ENCODE data around the gene POLR2J3. TPM values are rescaled to one million over a fixed set of nuclear protein-coding genes. Genes with fewer than 3 reads are reported as not detected.
"Not testable (repeated sequence)": the region's sequence is repeated elsewhere in the genome, so short reads cannot be mapped to it uniquely, and the experiment has no call there.

Gene POLR2J3
- total and polyA plus RNA-seq, 2 donors: 26.3 to 75.2 TPM

- DNase-seq (ENCODE audit: low read depth in 6 of 9, low spot score in 9 of 9); H3K27ac ChIP-seq (ENCODE audit: low read depth in 1 of 2, low read length in 1 of 2); H3K36me3 ChIP-seq (ENCODE audit: control insufficient read depth in 2 of 2, insufficient read depth in 2 of 2, low read length in 1 of 2); H3K27me3 ChIP-seq (ENCODE audit: control insufficient read depth in 2 of 2, insufficient read depth in 1 of 2, low read length in 1 of 2); H3K4me3 ChIP-seq (ENCODE audit: low read length in 2 of 2); H3K9me3 ChIP-seq (ENCODE audit: control insufficient read depth in 2 of 2, insufficient read depth in 1 of 2, low read length in 1 of 2); H3K4me1 ChIP-seq (ENCODE audit: control insufficient read depth in 2 of 2, insufficient read depth in 2 of 2, low read length in 2 of 2): not testable (repeated sequence)
- no CpG with 5 or more reads among the region's 68 CpGs for WGBS
Measured at GRCh38 chr7:102593637-102594334, 21.4 kb upstream of the POLR2J3 start.

- H3K27me3 ChIP-seq (ENCODE audit: control insufficient read depth in 2 of 2, insufficient read depth in 1 of 2, low read length in 1 of 2); H3K4me3 ChIP-seq (ENCODE audit: low read length in 2 of 2); DNase-seq (ENCODE audit: low read depth in 6 of 9, low spot score in 9 of 9); H3K9me3 ChIP-seq (ENCODE audit: control insufficient read depth in 2 of 2, insufficient read depth in 1 of 2, low read length in 1 of 2); H3K27ac ChIP-seq (ENCODE audit: low read depth in 1 of 2, low read length in 1 of 2); H3K36me3 ChIP-seq (ENCODE audit: control insufficient read depth in 2 of 2, insufficient read depth in 2 of 2, low read length in 1 of 2); H3K4me1 ChIP-seq (ENCODE audit: control insufficient read depth in 2 of 2, insufficient read depth in 2 of 2, low read length in 2 of 2): not testable (repeated sequence)
- WGBS: 37% methylated on average over 6 of the region's 26 CpGs
Measured at GRCh38 chr7:102592477-102593019, 20.2 kb upstream of the POLR2J3 start.

- not testable (repeated sequence) for H3K4me3 ChIP-seq (ENCODE audit: low read length in 2 of 2); DNase-seq (ENCODE audit: low read depth in 6 of 9, low spot score in 9 of 9); H3K27me3 ChIP-seq (ENCODE audit: control insufficient read depth in 2 of 2, insufficient read depth in 1 of 2, low read length in 1 of 2); H3K36me3 ChIP-seq (ENCODE audit: control insufficient read depth in 2 of 2, insufficient read depth in 2 of 2, low read length in 1 of 2); H3K9me3 ChIP-seq (ENCODE audit: control insufficient read depth in 2 of 2, insufficient read depth in 1 of 2, low read length in 1 of 2); H3K27ac ChIP-seq (ENCODE audit: low read depth in 1 of 2, low read length in 1 of 2); H3K4me1 ChIP-seq (ENCODE audit: control insufficient read depth in 2 of 2, insufficient read depth in 2 of 2, low read length in 2 of 2)
- no CpG with 5 or more reads among the region's 9 CpGs for WGBS
Measured at GRCh38 chr7:102589857-102590256, 17.5 kb upstream of the POLR2J3 start.

- not testable (repeated sequence) for H3K27me3 ChIP-seq (ENCODE audit: control insufficient read depth in 2 of 2, insufficient read depth in 1 of 2, low read length in 1 of 2); DNase-seq (ENCODE audit: low read depth in 6 of 9, low spot score in 9 of 9); H3K9me3 ChIP-seq (ENCODE audit: control insufficient read depth in 2 of 2, insufficient read depth in 1 of 2, low read length in 1 of 2); H3K4me3 ChIP-seq (ENCODE audit: low read length in 2 of 2); H3K4me1 ChIP-seq (ENCODE audit: control insufficient read depth in 2 of 2, insufficient read depth in 2 of 2, low read length in 2 of 2); H3K36me3 ChIP-seq (ENCODE audit: control insufficient read depth in 2 of 2, insufficient read depth in 2 of 2, low read length in 1 of 2); H3K27ac ChIP-seq (ENCODE audit: low read depth in 1 of 2, low read length in 1 of 2)
- no CpG with 5 or more reads among the region's 5 CpGs for WGBS
Measured at GRCh38 chr7:102583495-102583894, 11.1 kb upstream of the POLR2J3 start.

GRCh38 chr7:102581722-102582121 lies 9.3 kb upstream of the POLR2J3 start:
- not testable (repeated sequence) for H3K9me3 ChIP-seq (ENCODE audit: control insufficient read depth in 2 of 2, insufficient read depth in 1 of 2, low read length in 1 of 2); H3K36me3 ChIP-seq (ENCODE audit: control insufficient read depth in 2 of 2, insufficient read depth in 2 of 2, low read length in 1 of 2); H3K27ac ChIP-seq (ENCODE audit: low read depth in 1 of 2, low read length in 1 of 2); H3K4me3 ChIP-seq (ENCODE audit: low read length in 2 of 2); DNase-seq (ENCODE audit: low read depth in 6 of 9, low spot score in 9 of 9); H3K27me3 ChIP-seq (ENCODE audit: control insufficient read depth in 2 of 2, insufficient read depth in 1 of 2, low read length in 1 of 2); H3K4me1 ChIP-seq (ENCODE audit: control insufficient read depth in 2 of 2, insufficient read depth in 2 of 2, low read length in 2 of 2)
- no CpG with 5 or more reads among the region's 5 CpGs for WGBS

DNA sequence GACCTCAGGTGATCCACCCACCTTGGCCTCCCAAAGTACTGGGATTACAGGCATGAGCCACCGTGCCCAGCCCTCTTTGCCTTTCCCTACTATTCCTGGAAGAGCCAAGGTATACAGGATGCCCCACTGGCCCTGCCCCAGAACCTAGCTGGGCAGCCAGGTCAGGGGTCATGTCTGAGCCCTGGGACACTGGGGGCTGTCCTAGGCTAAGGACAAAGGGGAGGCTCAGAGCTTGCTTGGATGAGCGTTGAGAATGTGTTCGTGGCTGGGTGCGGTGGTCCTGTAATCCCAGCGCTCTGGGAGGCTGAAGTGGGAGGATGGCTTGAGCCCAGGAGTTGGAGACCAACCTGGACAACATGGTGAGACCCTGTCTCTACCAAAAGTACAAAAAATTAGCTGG lies 6.1 kb upstream of the POLR2J3 start:
- H3K4me3 ChIP-seq (ENCODE audit: low read length in 2 of 2); H3K27me3 ChIP-seq (ENCODE audit: control insufficient read depth in 2 of 2, insufficient read depth in 1 of 2, low read length in 1 of 2); DNase-seq (ENCODE audit: low read depth in 6 of 9, low spot score in 9 of 9); H3K27ac ChIP-seq (ENCODE audit: low read depth in 1 of 2, low read length in 1 of 2); H3K4me1 ChIP-seq (ENCODE audit: control insufficient read depth in 2 of 2, insufficient read depth in 2 of 2, low read length in 2 of 2); H3K36me3 ChIP-seq (ENCODE audit: control insufficient read depth in 2 of 2, insufficient read depth in 2 of 2, low read length in 1 of 2); H3K9me3 ChIP-seq (ENCODE audit: control insufficient read depth in 2 of 2, insufficient read depth in 1 of 2, low read length in 1 of 2): not testable (repeated sequence)
- 91% methylated on average over 5 of the region's 5 CpGs for WGBS

GRCh38 chr7:102577315-102578240 lies 5.2 kb upstream of the POLR2J3 start:
- not testable (repeated sequence) for H3K4me1 ChIP-seq (ENCODE audit: control insufficient read depth in 2 of 2, insufficient read depth in 2 of 2, low read length in 2 of 2); H3K27ac ChIP-seq (ENCODE audit: low read depth in 1 of 2, low read length in 1 of 2); H3K27me3 ChIP-seq (ENCODE audit: control insufficient read depth in 2 of 2, insufficient read depth in 1 of 2, low read length in 1 of 2); H3K36me3 ChIP-seq (ENCODE audit: control insufficient read depth in 2 of 2, insufficient read depth in 2 of 2, low read length in 1 of 2); DNase-seq (ENCODE audit: low read depth in 6 of 9, low spot score in 9 of 9); H3K4me3 ChIP-seq (ENCODE audit: low read length in 2 of 2); H3K9me3 ChIP-seq (ENCODE audit: control insufficient read depth in 2 of 2, insufficient read depth in 1 of 2, low read length in 1 of 2)
- WGBS: 95% methylated on average over 7 of the region's 7 CpGs

- not testable (repeated sequence) for H3K9me3 ChIP-seq (ENCODE audit: control insufficient read depth in 2 of 2, insufficient read depth in 1 of 2, low read length in 1 of 2); H3K27ac ChIP-seq (ENCODE audit: low read depth in 1 of 2, low read length in 1 of 2); H3K4me1 ChIP-seq (ENCODE audit: control insufficient read depth in 2 of 2, insufficient read depth in 2 of 2, low read length in 2 of 2); DNase-seq (ENCODE audit: low read depth in 6 of 9, low spot score in 9 of 9); H3K4me3 ChIP-seq (ENCODE audit: low read length in 2 of 2); H3K27me3 ChIP-seq (ENCODE audit: control insufficient read depth in 2 of 2, insufficient read depth in 1 of 2, low read length in 1 of 2); H3K36me3 ChIP-seq (ENCODE audit: control insufficient read depth in 2 of 2, insufficient read depth in 2 of 2, low read length in 1 of 2)
- no CpG with 5 or more reads among the region's 3 CpGs for WGBS
Measured at GRCh38 chr7:102576363-102576762, 4.0 kb upstream of the POLR2J3 start.

- not testable (repeated sequence) for H3K4me1 ChIP-seq (ENCODE audit: control insufficient read depth in 2 of 2, insufficient read depth in 2 of 2, low read length in 2 of 2); DNase-seq (ENCODE audit: low read depth in 6 of 9, low spot score in 9 of 9)
- no CpG with 5 or more reads among the region's 6 CpGs for WGBS
Measured at GRCh38 chr7:102574607-102575006, 2.2 kb upstream of the POLR2J3 start.

More at GRCh38 chr7:102574607-102575006, 2.2 kb upstream of the POLR2J3 start:
- H3K9me3 ChIP-seq (ENCODE audit: control insufficient read depth in 2 of 2, insufficient read depth in 1 of 2, low read length in 1 of 2); H3K4me3 ChIP-seq (ENCODE audit: low read length in 2 of 2); H3K27ac ChIP-seq (ENCODE audit: low read depth in 1 of 2, low read length in 1 of 2); H3K36me3 ChIP-seq (ENCODE audit: control insufficient read depth in 2 of 2, insufficient read depth in 2 of 2, low read length in 1 of 2); H3K27me3 ChIP-seq (ENCODE audit: control insufficient read depth in 2 of 2, insufficient read depth in 1 of 2, low read length in 1 of 2): not testable (repeated sequence)

Measured in thymus (tissue), 11 donors.